NCI-H1417 treated with DMSO at 0.1 percent for 48 hours (cell line): Measurements from ENCODE around the gene ALKBH5.
A peak's percentile ranks its signal among the peaks of the same experiment; 100 is the strongest.

ENCODE experiments used
- DNase-seq: peaks from one replicate; lab custom pipeline; 2025; lab: John Stamatoyannopoulos, UW

Gene ALKBH5

GRCh38 chr17:18245038-18245776 is 61.6 kb downstream of the ALKBH5 start:
- no peak for DNase-seq

GRCh38 chr17:18246109-18246725 is 62.6 kb downstream of the ALKBH5 start:
- DNase-seq, result no peak

- peak; percentile 25 for DNase-seq
Measured at GRCh38 chr17:18246880-18247612, 63.4 kb downstream of the ALKBH5 start.

GRCh38 chr17:18247613-18248001 is 64.0 kb downstream of the ALKBH5 start:
- DNase-seq, result no peak

GRCh38 chr17:18248300-18248731 is 64.7 kb downstream of the ALKBH5 start:
- no peak for DNase-seq

GRCh38 chr17:18248811-18249210 is 65.2 kb downstream of the ALKBH5 start:
- no peak for DNase-seq

- DNase-seq, result no peak
Measured at GRCh38 chr17:18250259-18250658, 66.6 kb downstream of the ALKBH5 start.

- no peak for DNase-seq
Measured at GRCh38 chr17:18250708-18251107, 67.1 kb downstream of the ALKBH5 start.

GRCh38 chr17:18251204-18251603 is 67.6 kb downstream of the ALKBH5 start:
- no peak for DNase-seq

GRCh38 chr17:18252160-18252559 is 68.5 kb downstream of the ALKBH5 start:
- no peak for DNase-seq

- no peak for DNase-seq
Measured at GRCh38 chr17:18253187-18253884, 69.7 kb downstream of the ALKBH5 start.

GRCh38 chr17:18253947-18254821 is 70.6 kb downstream of the ALKBH5 start:
- no peak for DNase-seq

- no peak for DNase-seq
Measured at GRCh38 chr17:18254888-18255649, 71.4 kb downstream of the ALKBH5 start.

GRCh38 chr17:18256351-18256750 is 72.7 kb downstream of the ALKBH5 start:
- no peak for DNase-seq

GRCh38 chr17:18256776-18257175 is 73.1 kb downstream of the ALKBH5 start:
- no peak for DNase-seq

- no peak for DNase-seq
Measured at GRCh38 chr17:18257268-18257981, 73.8 kb downstream of the ALKBH5 start.

- no peak for DNase-seq
Measured at GRCh38 chr17:18257982-18258355, 74.3 kb downstream of the ALKBH5 start.

- no peak for DNase-seq
Measured at GRCh38 chr17:18258356-18259038, 74.9 kb downstream of the ALKBH5 start, which contains the start of gene FLII. Gene FLII, minus strand, starts transcription at chr17:18258738. Its CDS starts 48 bp downstream, at chr17:18258690.
